Measurements from ENCODE around the gene GNAQ. TPM values are rescaled to one million over a fixed set of nuclear protein-coding genes. Genes with fewer than 3 reads are reported as not detected.

Gene GNAQ
- total and polyA plus RNA-seq, 2 donors (not counting 1 experiment from before 2014, with no cell fraction given) = 30.4 to 74.3 TPM

DNA sequence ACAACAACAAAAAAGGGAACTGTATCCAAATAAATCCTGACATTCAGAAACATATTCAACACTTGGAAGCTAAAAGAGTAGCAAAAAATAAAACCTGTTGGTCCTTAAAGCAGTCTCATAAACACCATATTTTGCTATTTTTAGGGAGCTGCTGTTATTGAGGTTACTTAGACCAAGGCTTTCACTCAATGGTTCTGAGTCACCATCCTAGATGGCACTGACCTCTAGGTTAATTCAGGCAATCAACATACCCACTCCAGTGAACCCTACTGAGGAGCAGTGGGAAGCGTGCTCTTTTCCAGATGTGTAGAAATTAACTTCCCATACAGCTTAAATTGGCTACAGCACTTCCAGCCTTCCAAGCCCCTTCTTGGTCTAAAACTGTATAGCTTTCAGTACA, 5.2 kb downstream of the GNAQ start:
- H2AFZ ChIP-seq (ENCODE audit: low read length) = no peak overlapping the region
- H3K4me3 ChIP-seq (replicated peaks in 1 of 4; ENCODE audit: control extremely low read depth in 1 of 4, insufficient read depth in 1 of 4, low read depth in 3 of 4, low read length in 4 of 4) = peak overlapping the region in 1 of 4 experiments; percentile 15
- no peaks in the 10 kb centered on the region for H3K36me3 ChIP-seq (ENCODE audit: control insufficient read depth, insufficient read depth, low read length)
- no peak overlapping the region for H3K9ac ChIP-seq (ENCODE audit: insufficient read depth, low read length)
- H3K9me3 ChIP-seq (ENCODE audit: control insufficient read depth, insufficient read depth, low read depth, low read length) = no peaks in the 10 kb centered on the region
- peaks cover 71% of the 10 kb centered on the region for H3K79me2 ChIP-seq (ENCODE audit: control insufficient read depth, insufficient read depth, low read length)
- peaks cover 7% of the 10 kb centered on the region for H3K4me1 ChIP-seq (ENCODE audit: control insufficient read depth, extremely low read depth, insufficient read depth, low read length)
- peak; percentile 33 to 57 for DNase-seq (ENCODE audit: low read depth in 2 of 2)
- H3K4me2 ChIP-seq (ENCODE audit: extremely low read depth, insufficient read depth, low read length) = peak overlapping the region; percentile 56
- TF ChIP-seq, protein P1, sequence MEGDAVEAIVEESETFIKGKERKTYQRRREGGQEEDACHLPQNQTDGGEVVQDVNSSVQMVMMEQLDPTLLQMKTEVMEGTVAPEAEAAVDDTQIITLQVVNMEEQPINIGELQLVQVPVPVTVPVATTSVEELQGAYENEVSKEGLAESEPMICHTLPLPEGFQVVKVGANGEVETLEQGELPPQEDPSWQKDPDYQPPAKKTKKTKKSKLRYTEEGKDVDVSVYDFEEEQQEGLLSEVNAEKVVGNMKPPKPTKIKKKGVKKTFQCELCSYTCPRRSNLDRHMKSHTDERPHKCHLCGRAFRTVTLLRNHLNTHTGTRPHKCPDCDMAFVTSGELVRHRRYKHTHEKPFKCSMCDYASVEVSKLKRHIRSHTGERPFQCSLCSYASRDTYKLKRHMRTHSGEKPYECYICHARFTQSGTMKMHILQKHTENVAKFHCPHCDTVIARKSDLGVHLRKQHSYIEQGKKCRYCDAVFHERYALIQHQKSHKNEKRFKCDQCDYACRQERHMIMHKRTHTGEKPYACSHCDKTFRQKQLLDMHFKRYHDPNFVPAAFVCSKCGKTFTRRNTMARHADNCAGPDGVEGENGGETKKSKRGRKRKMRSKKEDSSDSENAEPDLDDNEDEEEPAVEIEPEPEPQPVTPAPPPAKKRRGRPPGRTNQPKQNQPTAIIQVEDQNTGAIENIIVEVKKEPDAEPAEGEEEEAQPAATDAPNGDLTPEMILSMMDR (conservative IDR thresholded peaks at IDR 0.05 in 1 of 2, IDR thresholded peaks at IDR 0.05 in 1 of 2; ENCODE audit: low read depth in 1 of 2, low read length in 2 of 2) = no peak
- no peak for TF ChIP-seq EZH2 (IDR thresholded peaks at IDR 0.05; ENCODE audit: low read length, missing control alignments)
- no peaks in the 10 kb centered on the region for H4K20me1 ChIP-seq (ENCODE audit: control insufficient read depth, extremely low read depth, insufficient read depth, low read length)
- H3K27ac ChIP-seq (ENCODE audit: insufficient read depth, low read length) = peak overlapping the region; percentile 14
- H3K27me3 ChIP-seq (ENCODE audit: control insufficient read depth, insufficient read depth, low read length) = no peaks in the 10 kb centered on the region

DNA sequence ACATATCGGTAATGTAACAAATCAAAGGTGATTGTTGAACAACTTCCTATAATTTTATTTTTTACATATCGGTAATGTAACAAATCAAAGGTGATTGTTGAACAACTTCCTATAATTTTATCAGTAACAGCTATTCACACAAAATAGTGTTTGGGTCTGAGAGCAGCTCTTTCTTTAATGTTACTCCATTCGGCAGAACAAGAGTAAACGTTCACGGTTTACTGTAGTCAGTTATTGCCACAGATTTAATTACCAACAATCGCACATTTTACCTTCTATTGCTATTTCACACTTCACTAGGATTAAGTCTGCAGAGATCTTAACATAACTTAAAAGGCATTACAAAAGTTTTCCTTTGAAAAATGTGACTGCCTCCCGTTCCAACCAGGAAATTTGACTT, 6.4 kb downstream of the GNAQ start:
- H4K20me1 ChIP-seq (ENCODE audit: control insufficient read depth, extremely low read depth, insufficient read depth, low read length) = no peaks in the 10 kb centered on the region

GRCh38 chr9:78023003-78023741, 8.4 kb downstream of the GNAQ start:
- H3K27ac ChIP-seq (ENCODE audit: insufficient read depth, low read length) = no peak overlapping the region

More for the DNA sequence above, 6.4 kb downstream of the GNAQ start:
- no peak overlapping the region for H2AFZ ChIP-seq (ENCODE audit: low read length)
- H3K79me2 ChIP-seq (ENCODE audit: control insufficient read depth, insufficient read depth, low read length) = peaks cover 75% of the 10 kb centered on the region
- no peaks in the 10 kb centered on the region for H3K27me3 ChIP-seq (ENCODE audit: control insufficient read depth, insufficient read depth, low read length)
- no peak overlapping the region for H3K27ac ChIP-seq (ENCODE audit: insufficient read depth, low read length)
- H3K4me2 ChIP-seq (ENCODE audit: extremely low read depth, insufficient read depth, low read length) = no peak overlapping the region
- no peak overlapping the region for H3K4me3 ChIP-seq (replicated peaks in 1 of 4; ENCODE audit: control extremely low read depth in 1 of 4, insufficient read depth in 1 of 4, low read depth in 3 of 4, low read length in 4 of 4)
- TF ChIP-seq, protein P1 (conservative IDR thresholded peaks at IDR 0.05 in 1 of 2, IDR thresholded peaks at IDR 0.05 in 1 of 2; ENCODE audit: low read depth in 1 of 2, low read length in 2 of 2) = no peak
- TF ChIP-seq EZH2 (IDR thresholded peaks at IDR 0.05; ENCODE audit: low read length, missing control alignments) = no peak
- no peaks in the 10 kb centered on the region for H3K9me3 ChIP-seq (ENCODE audit: control insufficient read depth, insufficient read depth, low read depth, low read length)
- DNase-seq (ENCODE audit: low read depth in 2 of 2) = no peak
- peaks cover 7% of the 10 kb centered on the region for H3K4me1 ChIP-seq (ENCODE audit: control insufficient read depth, extremely low read depth, insufficient read depth, low read length)
- H3K36me3 ChIP-seq (ENCODE audit: control insufficient read depth, insufficient read depth, low read length) = no peaks in the 10 kb centered on the region
- no peak overlapping the region for H3K9ac ChIP-seq (ENCODE audit: insufficient read depth, low read length)

More at GRCh38 chr9:78023003-78023741, 8.4 kb downstream of the GNAQ start:
- Histone ChIP-seq H3K79me2 (ENCODE audit: control insufficient read depth, insufficient read depth, low read length) (peaks cover 69% of the 10 kb centered on the region), H3K4me3 (replicated peaks in 1 of 4; ENCODE audit: control extremely low read depth in 1 of 4, insufficient read depth in 1 of 4, low read depth in 3 of 4, low read length in 4 of 4) (peak overlapping the region in 1 of 4 experiments; percentile 4), H3K27me3 (ENCODE audit: control insufficient read depth, insufficient read depth, low read length) (no peaks in the 10 kb centered on the region), H3K36me3 (ENCODE audit: control insufficient read depth, insufficient read depth, low read length) (no peaks in the 10 kb centered on the region), H3K4me1 (ENCODE audit: control insufficient read depth, extremely low read depth, insufficient read depth, low read length) (peaks cover 7% of the 10 kb centered on the region), H4K20me1 (ENCODE audit: control insufficient read depth, extremely low read depth, insufficient read depth, low read length) (no peaks in the 10 kb centered on the region), H3K4me2 (ENCODE audit: extremely low read depth, insufficient read depth, low read length) (peak overlapping the region; percentile 41), H3K9me3 (ENCODE audit: control insufficient read depth, insufficient read depth, low read depth, low read length) (no peaks in the 10 kb centered on the region), H3K9ac (ENCODE audit: insufficient read depth, low read length) (no peak overlapping the region), H2AFZ (ENCODE audit: low read length) (no peak overlapping the region)
- DNase-seq (ENCODE audit: low read depth in 2 of 2) = peak; percentile 80 to 83
- TF ChIP-seq EZH2 (IDR thresholded peaks at IDR 0.05; ENCODE audit: low read length, missing control alignments) = no peak
- TF ChIP-seq, protein P1 (conservative IDR thresholded peaks at IDR 0.05 in 1 of 2, IDR thresholded peaks at IDR 0.05 in 1 of 2; ENCODE audit: low read depth in 1 of 2, low read length in 2 of 2) = no peak

All from fibroblast of lung (primary cell).